Colonic mucosa (tissue), 4 donors: Measurements from ENCODE around the gene LIPG. TPM values are rescaled to one million over a fixed set of nuclear protein-coding genes. Genes with fewer than 3 reads are reported as not detected.

Experiments
- DNase-seq: peaks from one replicate; pipeline ENCODE4 v3.0.0-alpha.2; 2020
- H3K27ac ChIP-seq: fragments of 200-600 bp; one replicate; pipeline ENCODE4 v1.8.0; 2021
- H3K27me3 ChIP-seq: fragments of 200-600 bp; one replicate; pipeline ENCODE4 v1.8.0; 2021
- H3K36me3 ChIP-seq: fragments of 200-600 bp; one replicate; pipeline ENCODE4 v1.8.0; 2021
- H3K4me1 ChIP-seq: fragments of 200-600 bp; one replicate; pipeline ENCODE4 v1.8.0; 2021; ENCODE audit warnings: mild to moderate bottlenecking
- H3K4me3 ChIP-seq: fragments of 200-600 bp; one replicate; pipeline ENCODE4 v1.8.0; 2021
- H3K9ac ChIP-seq, 2 donors: one replicate each; pipeline ENCODE4 v1.7.0; 2013; ENCODE audit warnings: control low read depth in 2 of 2, low read depth in 2 of 2, low read length in 2 of 2
- H3K9me3 ChIP-seq: fragments of 200-600 bp; one replicate; pipeline ENCODE4 v1.8.0; 2021
- CTCF ChIP-seq: fragments of 200-600 bp; IDR thresholded peaks from one replicate; pipeline ENCODE4 v1.8.0; 2022; ENCODE audit warnings: antibody characterized with exemption, mild to moderate bottlenecking
- intact Hi-C: fragments of 100-400 bp; cut with DNase I; formaldehyde crosslinking; loops from one replicate; pipeline ENCODE4 v1.14.1; 2022
- total RNA-seq, 2 donors: library from RNA; stranded (reverse); fragmentation: NEBNext Ultra II Directional in 1 of 2; extraction: Animal tissue kit (Norgen Biotek cat#: 25700) in 1 of 2; gene quantifications; one replicate each; pipeline ENCODE4 v1.2.1, GENCODE V29; 2021
- donor health status: healthy.
- donor health status: DM: no; HTN: no; CAD: no.
- donor health status: DM: no; HTN: no; CAD: no.

Gene LIPG
- total RNA-seq, 2 donors from 2014 or later: 25.5 to 32.1 TPM

- no peak for DNase-seq
- Histone ChIP-seq H3K27ac (no peak overlapping the region), H3K4me1 (no peaks in the 10 kb centered on the region), H3K36me3 (no peaks in the 10 kb centered on the region), H3K9ac (no peak overlapping the region), H3K4me3 (no peak overlapping the region), H3K27me3 (no peaks in the 10 kb centered on the region), H3K9me3 (no peaks in the 10 kb centered on the region)
- no peak for TF ChIP-seq CTCF
- intact Hi-C loops: no loop called here
Measured at GRCh38 chr18:49534846-49535601, 26.8 kb upstream of the LIPG start.

DNA sequence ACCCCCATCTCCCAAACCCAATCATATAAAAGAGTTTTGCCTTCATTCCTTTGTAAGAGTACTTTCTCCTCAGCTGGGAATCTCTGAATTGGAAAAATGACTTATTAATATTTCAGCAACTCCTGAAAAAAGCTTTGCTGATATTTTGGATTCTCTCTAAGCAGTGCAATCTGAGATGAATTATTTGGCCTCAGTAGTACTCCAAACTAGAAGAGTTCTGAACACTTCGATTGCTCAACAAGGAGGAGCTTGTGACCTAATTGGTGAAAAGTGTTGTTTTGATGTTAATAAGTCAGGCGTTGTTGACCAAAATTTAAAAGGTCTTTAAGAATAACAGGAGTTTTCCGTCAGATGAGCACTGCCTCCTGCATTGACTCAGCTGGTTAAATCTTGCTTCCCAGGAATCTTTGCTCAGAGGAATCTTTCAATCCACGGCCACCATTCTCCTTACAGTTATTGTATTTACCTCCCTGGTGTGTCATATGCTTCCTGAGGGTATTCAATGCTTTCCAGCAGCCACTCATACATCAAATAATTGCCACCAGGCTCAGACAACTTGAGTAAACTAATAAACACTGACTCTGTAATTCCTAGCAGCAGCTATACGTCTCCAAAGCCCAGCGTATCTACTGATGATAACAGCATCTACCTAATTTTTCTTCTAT is 24.5 kb upstream of the LIPG start:
- H3K4me3 ChIP-seq: no peak overlapping the region

DNA sequence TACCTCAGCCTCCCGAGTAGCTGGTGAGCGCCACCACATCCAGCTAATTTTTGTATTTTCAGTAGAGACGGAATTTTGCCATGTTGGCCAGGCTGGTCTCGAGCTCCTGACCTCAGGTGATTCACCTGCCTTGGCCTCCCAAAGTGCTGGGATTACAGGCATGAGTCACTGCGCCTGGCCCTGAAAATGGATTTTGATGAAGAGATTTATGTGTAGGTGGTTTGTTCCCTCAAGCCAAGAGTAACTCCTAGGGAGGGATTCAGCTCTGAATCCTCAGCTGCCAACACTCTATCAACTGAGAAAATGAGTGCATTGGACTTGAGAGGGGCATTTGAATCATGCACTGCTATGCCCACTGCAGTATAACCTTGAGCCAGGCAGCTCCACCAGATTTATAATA is 17.5 kb upstream of the LIPG start:
- Histone ChIP-seq H3K9ac (no peak overlapping the region), H3K4me3 (no peak overlapping the region), H3K4me1 (no peaks in the 10 kb centered on the region), H3K36me3 (no peaks in the 10 kb centered on the region), H3K27ac (no peak overlapping the region), H3K27me3 (no peaks in the 10 kb centered on the region), H3K9me3 (no peaks in the 10 kb centered on the region)
- intact Hi-C loops: no loop called here
- no peak for TF ChIP-seq CTCF
- no peak for DNase-seq

More for the DNA sequence above, 24.5 kb upstream of the LIPG start:
- no peak for DNase-seq
- no peak overlapping the region for H3K9ac ChIP-seq
- no peak overlapping the region for H3K27ac ChIP-seq
- H3K27me3 ChIP-seq: no peaks in the 10 kb centered on the region
- no peaks in the 10 kb centered on the region for H3K4me1 ChIP-seq
- intact Hi-C loops: no loop called here
- H3K9me3 ChIP-seq: no peaks in the 10 kb centered on the region
- no peak for TF ChIP-seq CTCF
- H3K36me3 ChIP-seq: no peaks in the 10 kb centered on the region

GRCh38 chr18:49546278-49546677 is 15.6 kb upstream of the LIPG start:
- no peak for DNase-seq
- no peak for TF ChIP-seq CTCF
- intact Hi-C loops: no loop called here
- Histone ChIP-seq H3K27me3 (no peaks in the 10 kb centered on the region), H3K27ac (no peak overlapping the region), H3K36me3 (no peaks in the 10 kb centered on the region), H3K4me3 (no peak overlapping the region), H3K4me1 (no peaks in the 10 kb centered on the region), H3K9ac (no peak overlapping the region), H3K9me3 (no peaks in the 10 kb centered on the region)

- Histone ChIP-seq H3K4me1 (no peaks in the 10 kb centered on the region), H3K9me3 (no peaks in the 10 kb centered on the region), H3K36me3 (no peaks in the 10 kb centered on the region), H3K9ac (no peak overlapping the region), H3K27me3 (no peaks in the 10 kb centered on the region), H3K4me3 (no peak overlapping the region), H3K27ac (no peak overlapping the region)
- TF ChIP-seq CTCF: no peak
- no peak for DNase-seq
- intact Hi-C loops: no loop called here
Measured at GRCh38 chr18:49546719-49547273, 15.1 kb upstream of the LIPG start.
